SH-SY5Y (cell line): ENCODE data around the gene SLC4A8.

ENCODE experiments used
- GATA2 ChIP-seq: IDR thresholded peaks from 2 replicates; pipeline ENCODE4 v1.6.1; 2011; ENCODE audit warnings: mild to moderate bottlenecking, low read depth, low read length
- GATA3 ChIP-seq: IDR thresholded peaks from 2 replicates; pipeline ENCODE4 v1.6.1; 2011; ENCODE audit warnings: low read depth, mild to moderate bottlenecking, low read length, moderate library complexity

DNA sequence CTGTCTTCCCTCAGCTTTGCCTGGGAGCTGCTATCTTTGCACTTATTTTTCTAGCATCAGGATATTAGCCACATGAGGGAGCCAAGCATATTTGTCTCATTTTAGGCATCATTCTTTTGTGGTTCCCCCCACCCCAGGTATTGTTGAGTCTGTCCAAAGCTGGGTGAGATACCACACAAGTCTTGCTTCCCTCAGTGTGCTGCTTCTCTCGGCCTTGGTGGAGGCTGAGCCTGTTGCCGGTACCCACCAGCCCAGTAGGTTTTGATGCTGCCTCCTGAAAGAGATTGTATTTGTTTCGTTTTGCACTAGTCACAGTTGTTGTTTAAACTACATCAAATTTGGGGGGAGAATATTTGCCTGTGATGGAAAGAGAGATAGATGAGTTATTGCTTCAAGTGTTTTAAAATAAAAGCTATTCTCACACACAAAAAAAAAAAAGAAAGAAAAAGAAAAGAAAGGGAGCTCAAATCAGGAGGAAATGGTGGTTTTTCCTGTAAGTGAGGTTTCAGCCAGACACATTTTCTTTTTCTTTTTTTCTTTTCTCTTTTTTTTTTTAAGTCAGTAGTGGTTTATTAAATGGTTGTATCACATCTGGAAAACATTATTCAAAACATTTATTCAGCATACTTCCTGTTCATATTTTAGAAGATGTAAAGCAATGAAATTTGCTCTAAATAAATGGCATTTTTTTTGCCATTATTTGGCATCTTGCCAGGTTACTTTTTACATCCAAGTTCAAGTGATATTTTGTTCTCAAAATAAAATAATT lies 58.5 kb downstream of the SLC4A8 start:
- TF ChIP-seq GATA3: no peak
- no peak for TF ChIP-seq GATA2
